ENCODE data around the gene SMOC2.

- TF ChIP-seq, protein P1, sequence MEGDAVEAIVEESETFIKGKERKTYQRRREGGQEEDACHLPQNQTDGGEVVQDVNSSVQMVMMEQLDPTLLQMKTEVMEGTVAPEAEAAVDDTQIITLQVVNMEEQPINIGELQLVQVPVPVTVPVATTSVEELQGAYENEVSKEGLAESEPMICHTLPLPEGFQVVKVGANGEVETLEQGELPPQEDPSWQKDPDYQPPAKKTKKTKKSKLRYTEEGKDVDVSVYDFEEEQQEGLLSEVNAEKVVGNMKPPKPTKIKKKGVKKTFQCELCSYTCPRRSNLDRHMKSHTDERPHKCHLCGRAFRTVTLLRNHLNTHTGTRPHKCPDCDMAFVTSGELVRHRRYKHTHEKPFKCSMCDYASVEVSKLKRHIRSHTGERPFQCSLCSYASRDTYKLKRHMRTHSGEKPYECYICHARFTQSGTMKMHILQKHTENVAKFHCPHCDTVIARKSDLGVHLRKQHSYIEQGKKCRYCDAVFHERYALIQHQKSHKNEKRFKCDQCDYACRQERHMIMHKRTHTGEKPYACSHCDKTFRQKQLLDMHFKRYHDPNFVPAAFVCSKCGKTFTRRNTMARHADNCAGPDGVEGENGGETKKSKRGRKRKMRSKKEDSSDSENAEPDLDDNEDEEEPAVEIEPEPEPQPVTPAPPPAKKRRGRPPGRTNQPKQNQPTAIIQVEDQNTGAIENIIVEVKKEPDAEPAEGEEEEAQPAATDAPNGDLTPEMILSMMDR (optimal IDR thresholded peaks at IDR 0.05 in 1 of 3, IDR thresholded peaks at IDR 0.05 in 1 of 3, conservative IDR thresholded peaks at IDR 0.05 in 1 of 3; ENCODE audit: extremely low read depth in 1 of 3, insufficient read depth in 2 of 3, low read length in 3 of 3) = no peak
- TF ChIP-seq EZH2 (IDR thresholded peaks at IDR 0.05; ENCODE audit: low read length) = no peak
These were observed 122.7 kb downstream of the SMOC2 start for GRCh38 chr6:168563656-168564055.
